Astrocyte (in vitro differentiated cells and primary cell): ENCODE results near the gene FUOM. TPM values are rescaled to one million over a fixed set of nuclear protein-coding genes. Genes with fewer than 3 reads are reported as not detected.

Experiments
- DNase-seq: peaks from one replicate; pipeline ENCODE4 v3.0.0-alpha.2; 2010; ENCODE audit warnings: low read depth
- FAIRE-seq: peaks from 2 replicates; lab custom pipeline; 2011; peaks lifted over from hg19 to GRCh38; lab: Jason Lieb, UNC
- H2AFZ ChIP-seq: 2 replicates; pipeline ENCODE4 v1.6.0; 2012; ENCODE audit warnings: low read depth, low read length, inconsistent platforms
- H3K27ac ChIP-seq: 2 replicates; pipeline ENCODE4 v1.5.1; 2011; ENCODE audit warnings: low read depth, low read length, inconsistent platforms
- H3K27me3 ChIP-seq: 2 replicates; pipeline ENCODE4 v1.6.0; 2011; ENCODE audit warnings: low read length, inconsistent platforms; ENCODE audit not compliant: insufficient read depth
- H3K36me3 ChIP-seq: 2 replicates; pipeline ENCODE4 v1.5.1; 2011; ENCODE audit warnings: low read length, inconsistent platforms; ENCODE audit not compliant: insufficient read depth
- H3K4me1 ChIP-seq: 2 replicates; pipeline ENCODE4 v1.5.1; 2011; ENCODE audit warnings: low read length, inconsistent platforms; ENCODE audit not compliant: insufficient read depth
- H3K4me2 ChIP-seq: 2 replicates; pipeline ENCODE4 v1.6.0; 2012; ENCODE audit warnings: low read length, inconsistent platforms
- H3K4me3 ChIP-seq: 2 replicates; pipeline ENCODE4 v1.5.1; 2011; ENCODE audit warnings: low read depth, mild to moderate bottlenecking, low read length, inconsistent platforms; ENCODE audit not compliant: insufficient read depth
- H3K79me2 ChIP-seq: 2 replicates; pipeline ENCODE4 v1.6.0; 2012; ENCODE audit warnings: mild to moderate bottlenecking, low read length, inconsistent platforms; ENCODE audit not compliant: insufficient read depth
- H3K9ac ChIP-seq: 2 replicates; pipeline ENCODE4 v1.6.0; 2012; ENCODE audit warnings: mild to moderate bottlenecking, low read length, inconsistent platforms
- H3K9me3 ChIP-seq: 2 replicates; pipeline ENCODE4 v1.5.1; 2012; ENCODE audit warnings: low read depth, mild to moderate bottlenecking, low read length, inconsistent platforms; ENCODE audit not compliant: insufficient read depth
- H4K20me1 ChIP-seq: 2 replicates; pipeline ENCODE4 v1.6.0; 2012; ENCODE audit warnings: low read length, inconsistent platforms; ENCODE audit not compliant: insufficient read depth
- H3K27ac Mint-ChIP-seq: one replicate; pipeline ENCODE4 v1.8.0; 2021; ENCODE audit warnings: mild to moderate bottlenecking, mixed read lengths; ENCODE audit not compliant: unreplicated experiment
- H3K27me3 Mint-ChIP-seq: one replicate; pipeline ENCODE4 v1.8.0; 2021; ENCODE audit warnings: low read depth, mixed read lengths; ENCODE audit not compliant: unreplicated experiment
- H3K36me3 Mint-ChIP-seq: one replicate; pipeline ENCODE4 v1.8.0; 2021; ENCODE audit warnings: low read depth, mixed read lengths; ENCODE audit not compliant: unreplicated experiment
- H3K4me1 Mint-ChIP-seq: one replicate; pipeline ENCODE4 v1.8.0; 2021; ENCODE audit warnings: low read depth, mixed read lengths; ENCODE audit not compliant: unreplicated experiment
- H3K4me3 Mint-ChIP-seq: one replicate; pipeline ENCODE4 v1.8.0; 2021; ENCODE audit warnings: mild to moderate bottlenecking, moderate library complexity, mixed read lengths; ENCODE audit not compliant: unreplicated experiment
- H3K9me3 Mint-ChIP-seq: one replicate; pipeline ENCODE4 v1.8.0; 2021; ENCODE audit warnings: mild to moderate bottlenecking, mixed read lengths; ENCODE audit not compliant: unreplicated experiment
- EZH2 ChIP-seq: IDR thresholded peaks from 2 replicates; pipeline ENCODE4 v1.6.1; 2012; ENCODE audit warnings: mild to moderate bottlenecking, low read length, inconsistent platforms; ENCODE audit not compliant: insufficient read depth
- total RNA-seq: library from RNA; stranded (reverse); gene quantifications from 2 replicates; pipeline ENCODE4 v1.2.1, GENCODE V29; 2021
- TF ChIP-seq, protein P1 (sequence below): IDR thresholded peaks from 2 replicates; pipeline ENCODE4 v1.5.1; 2011; ENCODE audit warnings: low read depth, mild to moderate bottlenecking, inconsistent platforms, low read length, moderate library complexity; ENCODE audit not compliant: insufficient read depth

Gene FUOM
- total RNA-seq, 1 donor from 2014 or later: 28.8 TPM

DNA sequence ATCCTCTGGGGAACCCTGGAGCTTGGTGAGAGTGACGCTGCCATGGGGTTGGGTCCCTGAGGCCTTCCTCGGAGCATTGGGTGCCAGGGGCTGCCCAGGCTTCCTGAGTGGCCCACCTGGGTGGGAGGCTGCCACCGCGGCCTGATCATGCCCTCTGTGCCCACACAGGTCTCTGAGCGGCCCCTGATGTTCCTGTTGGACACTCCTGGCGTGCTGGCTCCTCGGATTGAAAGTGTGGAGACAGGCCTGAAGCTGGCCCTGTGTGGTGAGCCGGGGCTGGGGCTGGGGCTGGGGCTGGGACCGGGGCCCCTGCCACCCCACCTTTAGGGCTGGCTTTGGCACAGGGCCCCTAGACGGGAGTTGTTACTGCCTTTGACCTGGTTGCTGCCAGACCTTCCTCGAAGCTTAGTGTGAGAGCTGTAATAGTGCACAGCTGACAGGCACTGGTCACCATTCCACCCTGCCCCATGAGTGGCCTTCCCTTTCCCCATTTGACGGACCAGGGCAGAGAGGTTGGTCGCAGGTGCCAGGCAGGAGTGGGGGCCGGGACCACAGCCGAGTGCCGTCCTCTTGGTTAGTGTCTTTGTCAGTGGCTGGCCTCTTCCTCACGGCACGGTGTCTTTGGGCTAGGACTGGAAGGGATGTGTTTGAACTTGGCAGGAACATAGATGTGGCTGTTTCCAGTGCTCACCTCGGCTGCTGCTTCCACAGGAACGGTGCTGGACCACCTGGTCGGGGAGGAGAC, 44.3 kb upstream of the FUOM start:
- no peak overlapping the region for H3K4me3 ChIP-seq
- peaks cover 50% of the 10 kb centered on the region for H3K79me2 ChIP-seq
- FAIRE-seq: no peak

DNA sequence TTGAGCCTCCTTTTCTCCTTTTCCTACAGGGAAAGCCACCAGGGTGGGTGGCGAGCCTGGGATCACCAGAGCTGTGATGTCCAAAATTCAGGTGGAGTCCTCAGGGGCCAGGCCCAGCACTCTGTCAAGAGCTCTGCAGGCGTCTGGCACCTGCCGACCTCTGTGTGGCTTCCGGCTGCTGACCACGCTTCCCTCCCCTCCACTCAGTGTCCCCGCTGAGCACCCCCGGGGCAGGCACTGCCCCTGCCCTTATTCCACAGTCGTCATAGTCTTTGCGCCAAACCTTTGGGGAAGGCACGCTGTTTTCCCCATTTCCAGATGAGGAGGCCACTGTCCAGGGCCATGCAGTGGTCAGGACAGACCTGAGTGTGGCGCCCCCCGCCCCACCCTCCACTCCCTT, 43.7 kb upstream of the FUOM start:
- Histone ChIP-seq H2AFZ (no peak overlapping the region), H3K27me3 (no peaks in the 10 kb centered on the region), H3K9me3 (no peaks in the 10 kb centered on the region), H3K4me1 (peaks cover 10% of the 10 kb centered on the region), H3K36me3 (peaks cover 20% of the 10 kb centered on the region), H3K27ac (no peak overlapping the region), H3K79me2 (peaks cover 49% of the 10 kb centered on the region), H3K4me2 (no peak overlapping the region), H3K4me3 (no peak overlapping the region), H4K20me1 (peaks cover 20% of the 10 kb centered on the region), H3K9ac (no peak overlapping the region)
- no peaks in the 10 kb centered on the region for H3K9me3 Mint-ChIP-seq
- no peaks in the 10 kb centered on the region for H3K27me3 Mint-ChIP-seq
- H3K4me3 Mint-ChIP-seq: no peak overlapping the region
- H3K36me3 Mint-ChIP-seq: peaks cover 26% of the 10 kb centered on the region
- FAIRE-seq (no peak), DNase-seq (no peak)
- H3K27ac Mint-ChIP-seq: peak overlapping the region; percentile 0
- peaks cover 44% of the 10 kb centered on the region for H3K4me1 Mint-ChIP-seq
- TF ChIP-seq, protein P1, sequence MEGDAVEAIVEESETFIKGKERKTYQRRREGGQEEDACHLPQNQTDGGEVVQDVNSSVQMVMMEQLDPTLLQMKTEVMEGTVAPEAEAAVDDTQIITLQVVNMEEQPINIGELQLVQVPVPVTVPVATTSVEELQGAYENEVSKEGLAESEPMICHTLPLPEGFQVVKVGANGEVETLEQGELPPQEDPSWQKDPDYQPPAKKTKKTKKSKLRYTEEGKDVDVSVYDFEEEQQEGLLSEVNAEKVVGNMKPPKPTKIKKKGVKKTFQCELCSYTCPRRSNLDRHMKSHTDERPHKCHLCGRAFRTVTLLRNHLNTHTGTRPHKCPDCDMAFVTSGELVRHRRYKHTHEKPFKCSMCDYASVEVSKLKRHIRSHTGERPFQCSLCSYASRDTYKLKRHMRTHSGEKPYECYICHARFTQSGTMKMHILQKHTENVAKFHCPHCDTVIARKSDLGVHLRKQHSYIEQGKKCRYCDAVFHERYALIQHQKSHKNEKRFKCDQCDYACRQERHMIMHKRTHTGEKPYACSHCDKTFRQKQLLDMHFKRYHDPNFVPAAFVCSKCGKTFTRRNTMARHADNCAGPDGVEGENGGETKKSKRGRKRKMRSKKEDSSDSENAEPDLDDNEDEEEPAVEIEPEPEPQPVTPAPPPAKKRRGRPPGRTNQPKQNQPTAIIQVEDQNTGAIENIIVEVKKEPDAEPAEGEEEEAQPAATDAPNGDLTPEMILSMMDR: no peak
- no peak for TF ChIP-seq EZH2

More for the DNA sequence above, 44.3 kb upstream of the FUOM start:
- no peak for TF ChIP-seq EZH2
- TF ChIP-seq, protein P1: no peak
- no peak overlapping the region for H3K27ac ChIP-seq
- H3K9ac ChIP-seq: no peak overlapping the region
- H3K27me3 ChIP-seq: no peaks in the 10 kb centered on the region
- H4K20me1 ChIP-seq: peaks cover 25% of the 10 kb centered on the region
- Mint-ChIP-seq H3K9me3 (no peaks in the 10 kb centered on the region), H3K27me3 (no peaks in the 10 kb centered on the region), H3K36me3 (peaks cover 31% of the 10 kb centered on the region), H3K4me3 (peak overlapping the region; percentile 35), H3K27ac (no peak overlapping the region), H3K4me1 (peaks cover 38% of the 10 kb centered on the region)
- no peak overlapping the region for H2AFZ ChIP-seq
- peaks cover 10% of the 10 kb centered on the region for H3K4me1 ChIP-seq
- no peaks in the 10 kb centered on the region for H3K9me3 ChIP-seq
- H3K4me2 ChIP-seq: no peak overlapping the region
- peaks cover 24% of the 10 kb centered on the region for H3K36me3 ChIP-seq
- no peak for DNase-seq
